ENCODE measurements around the gene SYNE1. TPM values are rescaled to one million over a fixed set of nuclear protein-coding genes. Genes with fewer than 3 reads are reported as not detected.

Gene SYNE1
- total and polyA plus RNA-seq, 10 of the 15 experiments (the other 5 are each of a cell fraction or from before 2014, with no cell fraction given), result 2.3 to 28.7 (median 14.1) TPM

DNA sequence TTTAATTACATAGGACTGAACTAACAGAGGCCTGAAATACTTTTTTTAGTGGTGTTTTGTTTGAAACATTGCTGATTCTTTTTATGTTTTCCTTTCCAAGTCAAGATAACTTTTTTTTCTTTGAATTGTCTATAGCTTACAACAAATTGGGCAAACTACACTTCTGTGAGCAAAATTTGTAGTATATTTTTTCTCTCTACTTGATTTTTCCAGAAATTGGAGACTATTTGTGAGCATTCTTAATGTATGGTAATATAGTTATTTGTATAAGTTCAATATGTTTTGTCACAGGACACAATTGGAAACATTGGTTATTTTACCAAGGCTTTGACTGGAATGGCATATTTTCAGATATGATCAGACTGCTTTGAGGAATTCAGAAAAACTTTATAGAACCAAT lies 216.5 kb downstream of the SYNE1 start:
- CTCF ChIA-PET, result no interaction called here
- Histone ChIP-seq H3K4me1 (ENCODE audit: control insufficient read depth, insufficient read depth, low read length) (no peaks in the 10 kb centered on the region), H3K79me2 (ENCODE audit: control insufficient read depth, insufficient read depth, low read length) (no peaks in the 10 kb centered on the region), H3K4me3 (no peak overlapping the region), H3K9me3 (replicated peaks; ENCODE audit: control insufficient read depth, insufficient read depth, low read length) (no peaks in the 10 kb centered on the region), H3K9ac (ENCODE audit: control insufficient read depth, insufficient read depth, low read length) (no peak overlapping the region), H4K20me1 (ENCODE audit: control insufficient read depth, insufficient read depth) (no peaks in the 10 kb centered on the region), H2AFZ (ENCODE audit: control insufficient read depth, low read depth, low read length) (no peak overlapping the region), H3K36me3 (ENCODE audit: control insufficient read depth in 2 of 2, insufficient read depth in 2 of 2, low read length in 1 of 2) (no peaks in the 10 kb centered on the region), H3K4me2 (ENCODE audit: control insufficient read depth, insufficient read depth) (no peak overlapping the region), H3K27ac (ENCODE audit: control insufficient read depth, insufficient read depth) (no peak overlapping the region), H3K27me3 (replicated peaks in 1 of 2; ENCODE audit: control insufficient read depth in 2 of 2, insufficient read depth in 2 of 2, low read length in 1 of 2) (no peaks in the 10 kb centered on the region)
- RAD21 ChIA-PET (ENCODE audit: unreplicated experiment), result no interaction called here
- intact Hi-C loops (cut with micrococcal nuclease; ENCODE audit: unreplicated experiment) (no loop called here), in situ Hi-C loops (cut with MboI) (no loop called here)
- no peak for ATAC-seq
- POLR2A ChIA-PET, result no interaction called here
- no peak for DNase-seq (ENCODE audit: low read depth, low spot score)
- FAIRE-seq, result no peak
- TF ChIP-seq MYB (IDR thresholded peaks at IDR 0.05; ENCODE audit: borderline replicate concordance, low read depth, low read length) (no peak), HDAC2 (IDR thresholded peaks at IDR 0.05) (no peak), DPF2 (IDR thresholded peaks at IDR 0.05) (no peak), ETV6 (conservative IDR thresholded peaks at IDR 0.05 in 1 of 2, IDR thresholded peaks at IDR 0.05 in 1 of 2; ENCODE audit: borderline replicate concordance in 1 of 2, low read depth in 1 of 2) (no peak), SIX5 (IDR thresholded peaks at IDR 0.05; ENCODE audit: low read depth, low read length, severe bottlenecking) (no peak)
- no TSS peak for BruUV-seq (replicated peaks)
- SMC1A ChIA-PET (ENCODE audit: uncharacterized antibody, unreplicated experiment), result no interaction called here

GRCh38 chr6:152418551-152418950 lies 218.6 kb downstream of the SYNE1 start:
- Histone ChIP-seq H3K9me3 (replicated peaks; ENCODE audit: control insufficient read depth, insufficient read depth, low read length) (no peaks in the 10 kb centered on the region), H3K4me3 (no peak overlapping the region), H2AFZ (ENCODE audit: control insufficient read depth, low read depth, low read length) (no peak overlapping the region), H3K79me2 (ENCODE audit: control insufficient read depth, insufficient read depth, low read length) (no peaks in the 10 kb centered on the region), H3K4me2 (ENCODE audit: control insufficient read depth, insufficient read depth) (no peak overlapping the region), H3K27me3 (replicated peaks in 1 of 2; ENCODE audit: control insufficient read depth in 2 of 2, insufficient read depth in 2 of 2, low read length in 1 of 2) (no peaks in the 10 kb centered on the region), H3K4me1 (ENCODE audit: control insufficient read depth, insufficient read depth, low read length) (no peaks in the 10 kb centered on the region), H3K36me3 (ENCODE audit: control insufficient read depth in 2 of 2, insufficient read depth in 2 of 2, low read length in 1 of 2) (no peaks in the 10 kb centered on the region), H4K20me1 (ENCODE audit: control insufficient read depth, insufficient read depth) (no peaks in the 10 kb centered on the region), H3K9ac (ENCODE audit: control insufficient read depth, insufficient read depth, low read length) (no peak overlapping the region), H3K27ac (ENCODE audit: control insufficient read depth, insufficient read depth) (no peak overlapping the region)
- ATAC-seq (no peak), FAIRE-seq (no peak), DNase-seq (ENCODE audit: low read depth, low spot score) (no peak)
- no TSS peak for BruUV-seq (replicated peaks)
- intact Hi-C loops (cut with micrococcal nuclease; ENCODE audit: unreplicated experiment), result no loop called here
- ChIA-PET POLR2A (no interaction called here), CTCF (interaction anchor here (0.6 kb wide), 2 partner anchors 151 to 526 kb away, joined by 3 read pairs; no protein-coding TSS in a partner anchor), RAD21 (ENCODE audit: unreplicated experiment) (no interaction called here), SMC1A (ENCODE audit: uncharacterized antibody, unreplicated experiment) (no interaction called here)
- TF ChIP-seq NFIC (IDR thresholded peaks at IDR 0.05; ENCODE audit: low read depth, low read length) (no peak), STAT3 (IDR thresholded peaks at IDR 0.05; ENCODE audit: low read depth, low read length) (no peak), GATAD2B (conservative IDR thresholded peaks at IDR 0.05; ENCODE audit: low read depth) (no peak), IRF4 (IDR thresholded peaks at IDR 0.05; ENCODE audit: low read depth, low read length) (no peak), RAD51 (IDR thresholded peaks at IDR 0.05) (no peak)
- in situ Hi-C loops (cut with MboI), result no loop called here
